ENCODE measurements around the gene FIG4. TPM values are rescaled to one million over a fixed set of nuclear protein-coding genes. Genes with fewer than 3 reads are reported as not detected.
"Not testable (repeated sequence)": the region's sequence is repeated elsewhere in the genome, so short reads cannot be mapped to it uniquely, and the experiment has no call there.

FIG4 gene
- total RNA-seq, 1 donor from 2014 or later = 15.6 TPM

- no peak for TF ChIP-seq CTCF (IDR thresholded peaks at IDR 0.05; ENCODE audit: insufficient read depth, low read length, poor library complexity, severe bottlenecking)
- Histone ChIP-seq H3K4me3 (ENCODE audit: low read depth, low read length) (no peak overlapping the region), H3K27me3 (ENCODE audit: control insufficient read depth, insufficient read depth, low read length) (no peaks in the 10 kb centered on the region), H3K36me3 (ENCODE audit: control insufficient read depth, insufficient read depth, low read length) (no peaks in the 10 kb centered on the region)
- no peak for DNase-seq (ENCODE audit: low read depth)
Observed at GRCh38 chr6:109766167-109766566, 75.1 kb downstream of the FIG4 start.

- no peak for TF ChIP-seq CTCF (IDR thresholded peaks at IDR 0.05; ENCODE audit: insufficient read depth, low read length, poor library complexity, severe bottlenecking)
- H3K4me3 ChIP-seq (ENCODE audit: low read depth, low read length) = no peak overlapping the region
- no peak for DNase-seq (ENCODE audit: low read depth)
Observed at GRCh38 chr6:109767961-109768360, 76.9 kb downstream of the FIG4 start.

GRCh38 chr6:109768485-109768884, 77.4 kb downstream of the FIG4 start:
- no peak for DNase-seq (ENCODE audit: low read depth)

More at GRCh38 chr6:109767961-109768360, 76.9 kb downstream of the FIG4 start:
- Histone ChIP-seq H3K36me3 (ENCODE audit: control insufficient read depth, insufficient read depth, low read length) (no peaks in the 10 kb centered on the region), H3K27me3 (ENCODE audit: control insufficient read depth, insufficient read depth, low read length) (no peaks in the 10 kb centered on the region)

GRCh38 chr6:109769213-109769612, 78.1 kb downstream of the FIG4 start:
- no peak for DNase-seq (ENCODE audit: low read depth)
- no peaks in the 10 kb centered on the region for H3K36me3 ChIP-seq (ENCODE audit: control insufficient read depth, insufficient read depth, low read length)
- H3K4me3 ChIP-seq (ENCODE audit: low read depth, low read length) = no peak overlapping the region
- no peaks in the 10 kb centered on the region for H3K27me3 ChIP-seq (ENCODE audit: control insufficient read depth, insufficient read depth, low read length)
- no peak for TF ChIP-seq CTCF (IDR thresholded peaks at IDR 0.05; ENCODE audit: insufficient read depth, low read length, poor library complexity, severe bottlenecking)

More at GRCh38 chr6:109768485-109768884, 77.4 kb downstream of the FIG4 start:
- TF ChIP-seq CTCF (IDR thresholded peaks at IDR 0.05; ENCODE audit: insufficient read depth, low read length, poor library complexity, severe bottlenecking) = no peak
- Histone ChIP-seq H3K27me3 (ENCODE audit: control insufficient read depth, insufficient read depth, low read length) (no peaks in the 10 kb centered on the region), H3K4me3 (ENCODE audit: low read depth, low read length) (no peak overlapping the region), H3K36me3 (ENCODE audit: control insufficient read depth, insufficient read depth, low read length) (no peaks in the 10 kb centered on the region)

GRCh38 chr6:109770047-109770446, 79.0 kb downstream of the FIG4 start:
- H3K36me3 ChIP-seq (ENCODE audit: control insufficient read depth, insufficient read depth, low read length) = no peaks in the 10 kb centered on the region
- no peak for DNase-seq (ENCODE audit: low read depth)
- TF ChIP-seq CTCF (IDR thresholded peaks at IDR 0.05; ENCODE audit: insufficient read depth, low read length, poor library complexity, severe bottlenecking) = no peak
- no peaks in the 10 kb centered on the region for H3K27me3 ChIP-seq (ENCODE audit: control insufficient read depth, insufficient read depth, low read length)
- H3K4me3 ChIP-seq (ENCODE audit: low read depth, low read length) = no peak overlapping the region

- Histone ChIP-seq H3K36me3 (ENCODE audit: control insufficient read depth, insufficient read depth, low read length) (no peaks in the 10 kb centered on the region), H3K27me3 (ENCODE audit: control insufficient read depth, insufficient read depth, low read length) (no peaks in the 10 kb centered on the region), H3K4me3 (ENCODE audit: low read depth, low read length) (no peak overlapping the region)
- no peak for TF ChIP-seq CTCF (IDR thresholded peaks at IDR 0.05; ENCODE audit: insufficient read depth, low read length, poor library complexity, severe bottlenecking)
- DNase-seq (ENCODE audit: low read depth) = no peak
Observed at GRCh38 chr6:109770779-109771178, 79.7 kb downstream of the FIG4 start.

- not testable (repeated sequence) for H3K4me3 ChIP-seq (ENCODE audit: low read depth, low read length)
Observed at GRCh38 chr6:109771939-109772755, 81.1 kb downstream of the FIG4 start.

More at GRCh38 chr6:109771939-109772755, 81.1 kb downstream of the FIG4 start:
- not testable (repeated sequence) for H3K27me3 ChIP-seq (ENCODE audit: control insufficient read depth, insufficient read depth, low read length); H3K36me3 ChIP-seq (ENCODE audit: control insufficient read depth, insufficient read depth, low read length); DNase-seq (ENCODE audit: low read depth)

Measured in kidney epithelial cell (primary cell).